HepG2 (cell line): ENCODE data around the gene TXNDC11. TPM values are rescaled to one million over a fixed set of nuclear protein-coding genes. Genes with fewer than 3 reads are reported as not detected.

Source experiments
- DPF2 ChIP-seq: sonication (generic); formaldehyde crosslinking; IDR thresholded peaks from 2 replicates; pipeline ENCODE4 v1.4.0; 2020; ENCODE audit warnings: mild to moderate bottlenecking, low read depth, missing genetic modification reagents, borderline replicate concordance
- ERF ChIP-seq: IDR thresholded peaks from 2 replicates; pipeline ENCODE4 v1.6.1; 2018; ENCODE audit warnings: missing biosample characterization, missing genetic modification reagents
- HDAC6 ChIP-seq: fragments of 200-600 bp; sonication (generic); IDR thresholded peaks from 2 replicates; pipeline ENCODE4 v1.7.0; 2017; ENCODE audit warnings: mild to moderate bottlenecking, antibody characterized with exemption, low read length, low read depth
- HMG20A ChIP-seq: IDR thresholded peaks from 2 replicates; pipeline ENCODE4 v1.6.1; 2016; ENCODE audit warnings: borderline replicate concordance
- HOXA7 ChIP-seq: sonication (generic); formaldehyde crosslinking; IDR thresholded peaks from 2 replicates; pipeline ENCODE4 v1.8.1; 2022; ENCODE audit warnings: mild to moderate bottlenecking, missing genetic modification reagents, moderate library complexity
- IRX3 ChIP-seq: sonication (generic); formaldehyde crosslinking; IDR thresholded peaks from 2 replicates; pipeline ENCODE4 v1.8.1; 2023; ENCODE audit warnings: mild to moderate bottlenecking, low read depth, missing genetic modification reagents, borderline replicate concordance
- KLF16 ChIP-seq, 2 experiments: sonication (generic) in 1 of 2; formaldehyde crosslinking in 1 of 2; IDR thresholded peaks; 2 replicates each; pipeline versions ENCODE4 v1.6.1 to v1.8.0; 2016 to 2023; ENCODE audit warnings: missing genetic modification reagents in 2 of 2, missing compliant biosample characterization in 1 of 2
- KLF6 ChIP-seq: IDR thresholded peaks from 2 replicates; pipeline ENCODE4 v1.8.0; 2016; ENCODE audit warnings: missing biosample characterization, missing genetic modification reagents
- MBNL3 ChIP-seq: fragments of 250-450 bp; sonication (Bioruptor Pico); conservative IDR thresholded peaks from 2 replicates; pipeline ENCODE4 v1.8.0; 2022; ENCODE audit warnings: mild to moderate bottlenecking, inconsistent platforms
- NBN ChIP-seq: fragments of 450-650 bp; conservative IDR thresholded peaks from 2 replicates; pipeline ENCODE4 v1.6.1; 2017
- NCOR1 ChIP-seq: fragments of 200-600 bp; sonication (generic); IDR thresholded peaks from 2 replicates; pipeline ENCODE4 v1.7.0; 2017; ENCODE audit warnings: antibody characterized with exemption, low read length, borderline replicate concordance
- NFE2 ChIP-seq: sonication (generic); formaldehyde crosslinking; IDR thresholded peaks from 2 replicates; pipeline ENCODE4 v1.4.0; 2020; ENCODE audit warnings: missing genetic modification reagents
- PHF21A ChIP-seq: sonication (generic); formaldehyde crosslinking; IDR thresholded peaks from 2 replicates; pipeline ENCODE4 v1.5.0; 2020; ENCODE audit warnings: mild to moderate bottlenecking, missing genetic modification reagents
- SMC3 ChIP-seq: IDR thresholded peaks from 2 replicates; pipeline ENCODE4 v1.6.1; 2011; ENCODE audit warnings: low read length, improper control_type of control experiment
- SNAI1 ChIP-seq: sonication (generic); formaldehyde crosslinking; IDR thresholded peaks from 2 replicates; pipeline ENCODE4 v1.5.0; 2020; ENCODE audit warnings: mild to moderate bottlenecking, missing genetic modification reagents, borderline replicate concordance
- SP2 ChIP-seq: sonication (generic); formaldehyde crosslinking; IDR thresholded peaks from 2 replicates; pipeline ENCODE4 v1.5.1; 2020; ENCODE audit warnings: mild to moderate bottlenecking, missing genetic modification reagents
- ZNF207 ChIP-seq: fragments of 450-650 bp; IDR thresholded peaks from 2 replicates; pipeline ENCODE4 v1.6.1; 2016; ENCODE audit warnings: antibody characterized with exemption, borderline replicate concordance
- ZNF274 ChIP-seq: sonication (generic); formaldehyde crosslinking; IDR thresholded peaks from 2 replicates; pipeline ENCODE4 v1.5.1; 2020; ENCODE audit warnings: mild to moderate bottlenecking, missing genetic modification reagents
- ZNF292 ChIP-seq: sonication (generic); formaldehyde crosslinking; IDR thresholded peaks from 2 replicates; pipeline ENCODE4 v1.8.1; 2022; ENCODE audit warnings: mild to moderate bottlenecking, low read depth, missing genetic modification reagents, borderline replicate concordance
- ZNF326 ChIP-seq: sonication (generic); formaldehyde crosslinking; IDR thresholded peaks from 2 replicates; pipeline ENCODE4 v1.4.0; 2020; ENCODE audit warnings: missing genetic modification reagents, borderline replicate concordance
- ZNF451 ChIP-seq: sonication (generic); formaldehyde crosslinking; IDR thresholded peaks from 2 replicates; pipeline ENCODE4 v1.5.0; 2020; ENCODE audit warnings: mild to moderate bottlenecking, missing genetic modification reagents
- ZNF775 ChIP-seq: sonication (generic); formaldehyde crosslinking; IDR thresholded peaks from 2 replicates; pipeline ENCODE4 v1.4.0; 2020; ENCODE audit warnings: missing genetic modification reagents, mild to moderate bottlenecking, moderate library complexity, borderline replicate concordance
- polyA plus RNA-seq, 8 experiments: library from polyadenylated mRNA; depleted of rRNA in 3 of 8; stranded (reverse) in 7 of 8; unstranded in 1 of 8; fragments of >200 nt; fragmentation: Illumina TruSeq in 4 of 8; extraction: Trizol in 4 of 8; gene quantifications; 2 replicates each; pipeline versions ENCODE4 v1.2.1 to v1.2.3, GENCODE V29; 2011 to 2016; ENCODE audit warnings: low read depth in 4 of 8, missing spikeins in 1 of 8, mixed read lengths in 1 of 8; ENCODE audit not compliant: insufficient read depth in 1 of 8
- total RNA-seq, 5 experiments: library from RNA; depleted of rRNA; stranded (reverse); fragments of >200 nt; fragmentation: Illumina TruSeq; extraction: Trizol; gene quantifications; 2 replicates each; pipeline ENCODE4 v1.2.3, GENCODE V29; 2016; ENCODE audit warnings: low read depth in 1 of 5
- TF ChIP-seq, protein P1 (sequence below): sonication (generic); formaldehyde crosslinking; IDR thresholded peaks from 2 replicates; pipeline ENCODE4 v1.4.0; 2020; ENCODE audit warnings: mild to moderate bottlenecking, missing genetic modification reagents
- TF ChIP-seq, protein P2 (sequence below): sonication (generic); formaldehyde crosslinking; IDR thresholded peaks from 2 replicates; pipeline ENCODE4 v1.4.0; 2020; ENCODE audit warnings: missing genetic modification reagents

Gene TXNDC11
- total and polyA plus RNA-seq, 2 of the 13 experiments (the other 11 are each of a cell fraction or from before 2014, with no cell fraction given), result 74.9 to 123 TPM

GRCh38 chr16:11748404-11749254, 6.0 kb upstream of the TXNDC11 start (continued):
- TF ChIP-seq, protein P1, sequence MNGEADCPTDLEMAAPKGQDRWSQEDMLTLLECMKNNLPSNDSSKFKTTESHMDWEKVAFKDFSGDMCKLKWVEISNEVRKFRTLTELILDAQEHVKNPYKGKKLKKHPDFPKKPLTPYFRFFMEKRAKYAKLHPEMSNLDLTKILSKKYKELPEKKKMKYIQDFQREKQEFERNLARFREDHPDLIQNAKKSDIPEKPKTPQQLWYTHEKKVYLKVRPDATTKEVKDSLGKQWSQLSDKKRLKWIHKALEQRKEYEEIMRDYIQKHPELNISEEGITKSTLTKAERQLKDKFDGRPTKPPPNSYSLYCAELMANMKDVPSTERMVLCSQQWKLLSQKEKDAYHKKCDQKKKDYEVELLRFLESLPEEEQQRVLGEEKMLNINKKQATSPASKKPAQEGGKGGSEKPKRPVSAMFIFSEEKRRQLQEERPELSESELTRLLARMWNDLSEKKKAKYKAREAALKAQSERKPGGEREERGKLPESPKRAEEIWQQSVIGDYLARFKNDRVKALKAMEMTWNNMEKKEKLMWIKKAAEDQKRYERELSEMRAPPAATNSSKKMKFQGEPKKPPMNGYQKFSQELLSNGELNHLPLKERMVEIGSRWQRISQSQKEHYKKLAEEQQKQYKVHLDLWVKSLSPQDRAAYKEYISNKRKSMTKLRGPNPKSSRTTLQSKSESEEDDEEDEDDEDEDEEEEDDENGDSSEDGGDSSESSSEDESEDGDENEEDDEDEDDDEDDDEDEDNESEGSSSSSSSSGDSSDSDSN (CRISPR knock-in tag), result no peak; the same call in 1 of the 2 replicates
- no peak for TF ChIP-seq HOXA7 (CRISPR knock-in tag)
- 0 out of 2 replicates have a peak, but pooled peaks have one; percentile 60 for TF ChIP-seq HDAC6
- no peak for TF ChIP-seq SMC3
- peak; percentile 81 for TF ChIP-seq ZNF292 (CRISPR knock-in tag)
- peak; percentile 76; the same call in 1 of the 2 replicates for TF ChIP-seq HMG20A (CRISPR knock-in tag)
- TF ChIP-seq DPF2 (CRISPR knock-in tag), result no peak
- TF ChIP-seq, protein P2, sequence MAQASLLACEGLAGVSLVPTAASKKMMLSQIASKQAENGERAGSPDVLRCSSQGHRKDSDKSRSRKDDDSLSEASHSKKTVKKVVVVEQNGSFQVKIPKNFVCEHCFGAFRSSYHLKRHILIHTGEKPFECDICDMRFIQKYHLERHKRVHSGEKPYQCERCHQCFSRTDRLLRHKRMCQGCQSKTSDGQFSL (CRISPR knock-in tag), result no peak
- no peak for TF ChIP-seq ZNF207
- no peak for TF ChIP-seq NFE2 (CRISPR knock-in tag)
- TF ChIP-seq ZNF326, result no peak
- peak in 1 of 2 experiments; percentile 39; a peak in 1 of 4 replicates for TF ChIP-seq KLF16 (CRISPR knock-in tag; IDR thresholded peaks at IDR 0.05)
- TF ChIP-seq SNAI1 (CRISPR knock-in tag), result no peak
- TF ChIP-seq NCOR1, result peak; percentile 97
- peak; percentile 93 for TF ChIP-seq PHF21A (CRISPR knock-in tag)
- TF ChIP-seq KLF6 (CRISPR knock-in tag), result no peak
- TF ChIP-seq ZNF274, result no peak
- TF ChIP-seq MBNL3 (CRISPR knock-in tag), result no peak
- TF ChIP-seq ZNF451 (CRISPR knock-in tag), result peak; percentile 71; the same call in 1 of the 2 replicates
- 0 out of 2 replicates have a peak, but pooled peaks have one; percentile 42 for TF ChIP-seq IRX3 (CRISPR knock-in tag)
- no peak for TF ChIP-seq NBN
- no peak for TF ChIP-seq SP2 (CRISPR knock-in tag)
- peak; percentile 73 for TF ChIP-seq ERF (CRISPR knock-in tag)
- no peak for TF ChIP-seq ZNF775 (CRISPR knock-in tag)
